OCI-M2 (cell line): ENCODE measurements around the gene ULK4.

Experiments
- DNase-seq: peaks from one replicate; lab custom pipeline; 2025; ENCODE audit not compliant: unreplicated experiment; lab: John Stamatoyannopoulos, UW

The ULK4 gene

DNA sequence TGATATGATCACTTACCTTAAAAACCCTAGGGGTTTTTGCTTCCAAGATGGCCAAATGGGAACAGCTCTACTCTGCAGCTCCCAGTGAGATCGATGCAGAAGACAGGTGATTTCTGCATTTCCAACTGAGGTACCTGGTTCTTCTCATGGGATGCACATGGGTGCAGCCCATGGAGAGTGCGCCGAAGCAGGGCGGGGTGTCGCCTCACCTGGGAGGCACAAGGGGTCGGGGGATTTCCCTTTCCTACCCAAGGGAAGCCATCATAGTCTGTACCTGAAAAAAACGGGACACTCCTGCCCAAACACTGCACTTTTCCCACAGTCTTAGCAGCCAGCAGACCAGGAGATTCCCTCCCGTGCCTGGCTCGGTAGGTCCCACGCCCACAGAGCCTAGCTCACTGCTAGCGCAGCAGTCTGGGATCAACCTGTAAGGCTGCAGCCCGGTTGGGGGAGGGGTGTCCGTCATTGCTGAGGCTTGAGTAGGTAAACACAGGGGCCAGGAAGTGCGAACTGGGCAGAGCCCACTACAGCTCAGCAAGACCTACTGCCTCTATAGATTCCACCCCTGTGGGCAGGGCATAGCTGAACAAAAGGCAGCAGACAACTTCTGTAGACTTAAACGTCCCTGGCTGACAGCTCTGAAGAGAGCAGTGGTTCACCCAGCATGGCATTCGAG, 684.0 kb downstream of the ULK4 start:
- no peak for DNase-seq

DNA sequence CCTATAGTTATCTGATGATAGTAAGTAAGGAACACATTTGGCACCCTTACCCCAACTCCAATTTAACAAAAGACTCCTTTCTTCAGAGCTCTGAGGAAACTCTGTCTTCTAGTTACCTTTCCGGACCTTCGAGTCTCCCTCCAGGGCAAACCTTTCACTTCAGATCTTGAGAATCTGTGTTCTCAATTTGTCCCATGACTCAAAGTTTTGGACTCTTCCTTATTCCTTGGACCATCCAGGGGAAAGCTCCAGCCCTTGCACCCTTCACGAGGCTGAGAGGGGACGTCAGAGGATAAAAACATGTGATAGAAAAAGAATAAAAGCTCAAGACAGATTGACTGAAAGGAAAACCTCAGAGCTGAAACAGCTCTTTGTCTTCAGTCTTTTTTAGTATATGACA, 685.7 kb downstream of the ULK4 start:
- no peak for DNase-seq

DNA sequence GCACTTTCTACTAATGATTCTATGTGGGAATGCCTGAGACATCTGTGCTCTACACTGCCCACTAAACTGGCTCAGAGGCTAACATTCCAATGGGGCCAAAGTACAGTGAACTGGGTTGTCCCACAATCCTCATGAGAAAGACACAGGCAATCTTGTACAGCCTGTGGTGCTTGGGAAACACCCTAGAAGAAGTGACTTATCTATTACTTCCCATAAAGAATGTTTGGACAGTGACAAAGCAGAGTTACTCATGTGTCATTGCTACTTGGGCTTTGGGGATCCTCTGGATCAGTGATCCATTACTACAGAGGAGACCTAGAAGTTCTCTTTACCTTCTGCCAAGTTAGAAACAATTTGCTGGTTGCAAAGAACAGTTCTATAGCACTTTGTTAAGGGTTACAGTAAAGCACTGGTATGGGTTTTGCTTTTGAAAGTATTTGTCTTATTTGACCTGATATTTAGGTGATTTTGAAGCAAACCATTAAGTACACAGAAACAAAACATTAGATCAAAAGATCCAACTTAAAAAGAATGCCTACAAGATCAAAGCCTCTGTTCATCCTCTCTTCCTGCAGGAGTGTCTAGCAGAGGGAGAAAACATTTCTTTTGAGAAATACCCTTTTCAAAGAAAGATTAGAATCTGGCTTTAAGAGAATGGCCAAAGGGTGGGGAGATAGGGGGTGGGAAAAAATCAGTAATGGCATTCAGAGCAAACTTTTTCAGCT, 686.8 kb downstream of the ULK4 start:
- no peak for DNase-seq

DNA sequence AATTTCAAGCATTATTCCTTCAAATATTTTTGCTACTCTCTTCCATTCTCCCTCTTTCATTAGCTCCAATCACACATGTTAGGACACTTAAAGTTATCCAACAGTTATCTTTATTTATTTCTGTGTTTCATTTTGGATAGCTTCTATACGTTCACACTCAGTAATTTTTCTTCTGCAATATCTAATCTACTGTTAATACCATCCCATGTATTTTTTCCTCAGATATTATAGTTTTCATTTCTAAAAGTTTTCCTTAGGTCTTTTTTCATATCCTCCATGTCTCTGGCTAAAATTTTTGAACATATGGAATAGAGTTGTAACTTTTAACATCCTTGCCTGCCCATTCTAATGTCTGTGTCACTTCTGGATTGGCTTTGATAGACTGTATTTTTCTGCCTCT, 689.2 kb downstream of the ULK4 start:
- DNase-seq: no peak

DNA sequence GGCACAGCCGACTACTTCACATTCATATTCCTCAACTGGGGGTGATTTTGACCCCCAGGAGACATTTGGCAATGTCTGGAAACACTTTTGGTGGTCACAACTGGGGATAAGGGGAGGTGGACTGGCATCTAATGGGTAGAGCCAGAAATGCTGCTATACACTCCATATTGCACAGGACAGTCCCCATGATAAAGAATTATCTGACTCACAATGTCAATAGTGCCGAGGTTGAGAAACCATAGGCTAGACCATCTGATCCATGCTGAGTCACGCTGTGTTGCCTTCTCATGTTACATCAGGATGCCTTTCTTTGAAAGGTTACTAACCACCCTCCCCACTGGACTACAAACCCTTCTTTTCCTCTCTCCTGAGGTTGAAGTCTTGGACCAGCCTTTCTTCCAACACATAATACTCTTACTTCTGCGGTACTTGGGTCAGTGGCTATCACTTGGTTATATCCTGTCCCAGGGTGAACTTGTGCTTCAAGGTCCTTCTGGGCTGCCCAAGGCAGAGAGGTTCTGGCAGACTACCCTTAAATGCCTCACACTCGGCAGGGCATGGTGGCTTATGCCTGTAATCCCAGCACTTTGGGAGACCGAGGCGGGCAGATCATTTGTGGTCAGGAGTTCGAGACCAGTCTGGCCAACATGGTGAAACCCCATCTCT, 693.8 kb downstream of the ULK4 start:
- DNase-seq: no peak

DNA sequence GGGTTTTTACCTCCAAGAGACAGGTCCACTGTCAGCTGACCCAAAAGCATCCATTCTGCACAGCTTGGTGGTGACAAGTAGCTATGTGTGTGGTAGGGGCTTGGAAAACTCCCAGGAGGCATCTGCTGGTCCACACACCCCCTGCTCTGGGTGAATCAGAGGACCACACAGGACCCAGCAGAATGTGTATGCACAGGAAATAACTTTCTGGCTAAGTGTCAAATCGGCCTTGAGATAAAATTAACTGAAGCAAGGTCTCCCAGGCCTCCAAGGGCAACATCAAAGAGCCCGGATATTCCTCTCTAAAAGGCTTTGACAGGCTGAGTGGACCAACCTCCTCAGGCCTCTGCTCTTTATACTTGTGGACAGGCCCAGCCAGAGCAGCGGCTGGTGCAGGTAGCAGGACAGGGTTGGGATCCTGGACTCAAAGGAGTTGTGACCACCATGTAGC, 696.1 kb downstream of the ULK4 start:
- DNase-seq: no peak

DNA sequence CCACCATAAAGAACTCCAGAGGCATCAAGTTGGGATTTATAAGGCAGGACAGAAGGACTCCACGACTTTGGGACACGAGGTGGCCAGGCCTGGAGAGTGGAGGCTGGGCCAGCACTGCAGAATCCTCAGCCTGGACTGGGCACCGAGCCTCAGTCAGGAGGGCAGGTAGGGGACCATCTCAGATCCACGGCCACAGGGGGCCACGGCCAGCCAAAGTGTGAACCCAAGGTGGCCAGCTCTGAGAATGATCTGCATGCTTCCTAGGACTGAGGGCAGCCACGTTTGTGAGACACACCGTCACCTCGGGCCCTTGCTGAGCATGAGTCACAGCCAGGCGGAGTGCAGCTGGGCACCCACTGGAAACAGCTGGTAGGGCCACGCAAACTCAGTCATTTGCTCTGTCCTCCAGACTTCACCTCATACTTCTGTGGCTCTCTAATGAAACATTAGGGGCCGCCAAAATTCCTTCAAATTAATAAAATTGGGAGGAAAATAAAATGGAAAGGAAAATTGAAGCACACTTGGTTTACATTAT, 696.8 kb downstream of the ULK4 start:
- DNase-seq: no peak

DNA sequence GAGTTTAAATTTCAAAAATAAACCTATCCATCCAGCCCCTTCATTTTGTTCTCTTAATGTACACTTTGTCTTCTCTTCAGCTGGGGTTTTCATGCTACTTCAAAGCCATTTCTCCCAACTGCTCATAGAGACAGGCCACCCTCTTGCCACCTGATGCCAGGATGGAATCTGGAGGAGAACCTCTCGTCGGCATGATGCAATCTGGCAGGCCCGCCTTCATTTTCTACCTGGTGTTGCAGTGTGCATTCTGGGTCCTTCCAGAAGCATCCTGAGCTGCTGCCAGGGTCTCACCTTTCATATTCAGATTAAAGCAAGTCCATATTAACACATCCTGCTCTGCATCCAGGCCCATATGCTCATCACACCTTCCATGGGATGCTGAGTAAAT, 701.8 kb downstream of the ULK4 start:
- no peak for DNase-seq

DNA sequence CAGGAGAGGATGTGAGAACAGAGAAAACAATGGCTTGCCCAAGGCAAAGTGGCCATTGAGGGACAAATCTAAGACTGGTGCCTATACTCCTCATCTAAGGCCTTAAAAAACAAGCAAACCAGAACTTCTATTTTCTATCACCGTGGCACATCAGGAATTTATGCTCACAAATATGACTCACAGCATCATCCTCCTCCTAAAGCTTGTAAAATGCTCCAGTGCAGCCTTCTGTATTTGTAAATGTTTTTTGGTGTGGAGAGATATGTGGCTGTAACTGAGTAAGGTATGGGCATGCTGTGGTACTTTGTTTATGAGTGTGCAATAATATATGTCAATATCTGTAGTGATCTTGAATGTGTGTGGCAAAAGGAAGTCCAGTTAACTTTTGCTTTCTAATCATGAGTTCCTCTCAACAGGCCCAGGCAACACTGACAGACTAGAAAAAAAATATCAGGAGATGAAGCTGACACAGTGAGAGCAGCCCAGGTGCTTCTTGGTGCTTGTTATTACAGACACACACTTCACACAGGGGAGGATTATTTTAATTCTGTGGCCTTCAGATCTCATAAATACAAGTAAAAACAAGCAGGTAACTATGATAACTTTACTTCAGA, 702.3 kb downstream of the ULK4 start:
- no peak for DNase-seq

DNA sequence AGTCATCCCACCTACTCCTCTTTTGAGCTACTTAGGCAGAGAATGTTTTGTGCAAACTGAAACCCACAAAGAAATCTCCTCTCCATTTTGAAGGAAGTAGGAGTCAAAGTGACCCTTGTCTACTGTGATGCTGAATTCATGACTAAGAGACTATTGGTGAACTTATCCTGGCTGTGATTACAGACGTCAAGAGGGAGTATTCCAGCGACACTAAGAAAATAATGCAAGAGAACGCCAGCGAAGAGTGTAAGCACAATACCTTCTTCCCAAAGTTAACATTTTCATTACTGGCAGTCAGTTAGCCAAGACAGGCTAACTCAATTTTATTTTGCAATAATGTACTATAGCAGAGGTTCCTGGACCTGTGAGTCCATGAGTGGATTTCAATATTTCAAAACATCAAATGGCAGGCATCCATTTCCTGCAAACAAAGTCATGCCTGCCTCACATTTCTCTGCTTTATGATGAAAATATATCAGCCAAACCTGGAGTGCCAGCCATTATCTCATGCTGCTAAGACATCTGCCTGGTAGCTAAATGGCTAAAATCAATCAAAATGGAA, 703.6 kb downstream of the ULK4 start:
- no peak for DNase-seq

DNA sequence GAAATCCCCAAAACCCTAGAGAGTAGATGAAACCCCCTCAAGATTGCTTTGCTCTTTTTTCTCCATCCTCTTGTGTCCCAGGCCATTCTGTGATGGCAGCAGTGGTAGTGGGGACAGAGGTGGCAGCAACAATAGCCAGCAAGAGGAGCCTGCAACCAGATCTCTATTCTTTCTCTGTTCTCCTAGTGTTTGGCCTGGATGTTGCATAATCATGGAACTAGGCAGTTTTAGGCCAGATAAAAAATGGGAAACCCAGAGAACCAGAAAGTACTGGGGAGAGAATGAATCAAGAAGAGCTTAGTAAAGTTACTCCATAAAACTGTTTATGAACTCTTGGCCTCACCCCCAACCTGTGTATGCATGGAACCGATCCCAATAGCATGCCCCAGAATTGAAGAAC, 710.3 kb downstream of the ULK4 start:
- DNase-seq: no peak

DNA sequence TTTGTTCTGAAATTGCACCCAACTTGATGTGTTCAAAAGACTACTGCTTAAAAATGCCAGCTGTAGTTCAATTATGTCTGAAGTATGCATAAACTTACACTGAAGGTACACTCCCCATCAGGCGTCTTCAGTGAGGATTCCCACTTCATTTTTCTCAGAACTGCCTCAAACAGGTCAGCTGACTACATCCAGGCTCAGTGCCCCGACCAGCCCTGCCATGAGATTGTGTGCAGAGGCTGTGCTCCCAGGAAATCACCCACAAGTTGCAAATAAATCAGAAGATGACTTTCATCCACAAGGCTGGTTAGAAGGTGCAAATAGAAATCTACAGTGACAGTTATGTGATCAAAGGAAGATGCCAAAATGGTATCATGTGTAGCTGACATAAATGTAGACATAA, 711.1 kb downstream of the ULK4 start:
- no peak for DNase-seq

DNA sequence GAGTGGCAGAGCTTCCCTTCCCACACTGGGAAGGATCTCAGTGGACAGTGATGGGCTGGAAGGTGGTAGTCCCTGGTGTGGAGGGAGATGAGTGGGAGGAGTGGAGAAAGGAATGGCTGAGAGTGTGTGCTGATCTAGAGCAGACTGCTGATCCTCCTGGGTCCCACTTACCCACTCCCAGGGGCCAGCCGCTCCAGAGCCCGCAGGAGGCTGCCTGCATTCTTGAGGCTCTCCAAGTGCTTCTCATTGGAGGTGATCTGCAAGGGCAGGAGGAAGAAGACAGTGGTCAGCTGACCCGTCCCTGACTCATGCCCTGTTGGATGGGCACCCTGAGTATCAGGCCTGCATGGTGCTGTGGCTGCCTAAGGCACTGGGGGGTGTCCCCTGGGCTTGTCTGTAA, 712.6 kb downstream of the ULK4 start:
- no peak for DNase-seq

DNA sequence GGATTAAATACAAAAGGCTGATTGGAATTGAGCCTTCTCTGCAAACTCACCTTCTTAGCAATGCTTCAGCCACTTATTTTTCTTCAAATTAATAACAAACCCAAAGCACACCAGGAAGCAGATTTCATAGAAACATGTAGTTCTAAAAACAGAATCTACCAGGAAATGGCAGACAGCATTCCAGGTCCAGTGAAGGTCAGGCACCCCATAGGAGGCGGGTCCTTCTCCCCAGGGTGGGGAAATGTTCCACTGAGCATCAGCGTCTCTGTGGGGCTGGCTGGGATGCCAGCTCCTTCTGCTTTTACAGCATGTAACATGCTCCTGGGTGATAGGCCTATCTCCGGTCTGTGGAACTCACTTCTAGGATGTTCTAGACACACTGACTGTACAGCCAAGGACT, 713.4 kb downstream of the ULK4 start:
- DNase-seq: no peak

DNA sequence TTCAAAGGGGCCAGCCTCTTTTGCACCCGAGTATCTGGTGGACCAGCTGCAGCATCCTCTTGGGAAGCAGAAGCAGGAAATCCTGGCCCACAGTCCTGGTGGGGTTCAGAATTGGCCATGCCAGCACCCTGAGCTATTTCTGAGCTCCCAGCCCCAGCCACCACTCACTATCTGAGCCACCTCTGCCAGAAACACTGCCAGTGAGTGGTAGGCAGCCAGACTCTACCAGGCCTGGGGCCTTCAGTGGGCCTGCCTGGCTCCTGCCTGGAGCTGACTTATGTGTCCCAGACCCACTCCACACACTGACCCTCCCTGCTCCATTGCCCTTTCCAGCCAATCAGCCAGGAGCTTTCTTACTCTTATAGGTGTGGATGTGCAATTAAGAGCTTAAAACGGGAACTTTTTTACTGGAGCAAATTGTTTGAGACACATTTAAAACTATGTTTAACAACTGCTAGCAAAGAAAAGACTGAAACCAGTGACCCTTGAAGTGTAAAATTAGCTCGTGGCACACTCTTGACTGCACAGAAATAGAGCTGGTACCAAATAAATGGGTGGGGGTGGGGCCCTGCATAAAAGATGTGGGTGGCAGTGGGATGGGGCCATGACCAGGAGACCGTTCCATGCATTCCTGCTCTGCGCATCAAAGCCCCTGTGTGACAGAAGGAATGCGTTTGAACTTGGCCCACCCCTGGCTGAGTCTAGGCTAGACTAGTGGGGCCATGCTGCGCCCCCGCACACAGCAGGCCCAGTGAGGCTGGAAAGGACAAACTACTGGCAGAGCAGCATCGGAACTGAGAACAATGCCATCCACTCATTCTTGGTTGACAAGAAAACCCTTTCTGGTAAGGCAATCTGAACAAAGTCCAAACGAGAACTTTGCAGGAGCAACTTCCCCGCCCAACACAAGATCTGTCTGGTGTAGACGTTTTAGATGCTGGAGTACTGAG, 714.6 kb downstream of the ULK4 start:
- no peak for DNase-seq

DNA sequence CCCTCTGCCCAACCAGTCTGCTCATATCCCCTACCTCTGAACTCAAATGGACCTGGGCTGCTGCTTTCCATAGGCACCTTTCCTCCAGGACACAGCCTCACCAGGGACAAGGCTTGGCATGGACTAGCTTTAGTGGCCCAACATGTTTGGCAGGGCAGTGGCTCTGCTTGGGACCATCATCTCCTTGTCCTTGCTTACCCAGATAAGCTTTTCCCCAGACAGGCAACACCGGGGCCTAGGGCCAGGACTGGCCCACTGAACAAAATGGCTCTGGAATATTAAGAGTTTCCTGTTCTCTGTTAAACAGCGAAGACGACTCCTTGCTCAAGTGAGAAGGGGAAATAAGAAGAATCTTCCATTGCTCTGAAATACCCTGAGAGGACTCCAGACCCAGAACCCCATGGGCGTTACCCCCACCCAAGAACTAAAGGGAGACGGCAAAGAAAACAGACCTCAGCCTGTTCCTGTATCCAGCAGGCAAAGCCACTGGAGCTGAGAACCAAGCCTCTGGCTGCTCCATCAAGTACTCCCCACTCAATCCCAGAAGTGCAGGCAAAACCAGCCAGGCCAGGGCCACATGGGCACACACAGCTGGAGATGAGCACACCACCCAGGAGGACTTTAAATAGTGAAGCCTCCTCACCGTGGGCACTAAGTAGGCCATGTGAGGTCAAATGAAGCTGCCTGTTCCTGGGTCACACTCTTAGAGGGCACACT, 717.1 kb downstream of the ULK4 start:
- DNase-seq: no peak

DNA sequence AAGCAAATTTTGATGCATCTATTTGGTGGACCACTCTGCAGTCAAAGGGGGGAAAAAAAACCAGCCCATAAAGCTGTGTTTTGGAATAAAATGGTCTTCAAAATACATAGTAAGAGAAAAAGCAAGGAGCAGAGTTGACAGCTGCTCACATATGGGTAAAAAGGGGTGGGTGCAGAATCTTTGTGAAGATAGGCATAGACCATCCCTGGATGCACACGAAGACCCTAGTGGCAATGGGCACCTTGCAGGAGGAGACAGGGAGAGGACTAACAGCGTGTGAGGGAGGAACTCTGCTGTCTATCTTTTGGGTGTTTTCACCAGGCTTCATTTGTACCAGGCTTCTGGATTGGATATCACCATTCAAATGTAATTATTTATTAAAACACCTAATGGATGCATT, 718.7 kb downstream of the ULK4 start:
- no peak for DNase-seq

DNA sequence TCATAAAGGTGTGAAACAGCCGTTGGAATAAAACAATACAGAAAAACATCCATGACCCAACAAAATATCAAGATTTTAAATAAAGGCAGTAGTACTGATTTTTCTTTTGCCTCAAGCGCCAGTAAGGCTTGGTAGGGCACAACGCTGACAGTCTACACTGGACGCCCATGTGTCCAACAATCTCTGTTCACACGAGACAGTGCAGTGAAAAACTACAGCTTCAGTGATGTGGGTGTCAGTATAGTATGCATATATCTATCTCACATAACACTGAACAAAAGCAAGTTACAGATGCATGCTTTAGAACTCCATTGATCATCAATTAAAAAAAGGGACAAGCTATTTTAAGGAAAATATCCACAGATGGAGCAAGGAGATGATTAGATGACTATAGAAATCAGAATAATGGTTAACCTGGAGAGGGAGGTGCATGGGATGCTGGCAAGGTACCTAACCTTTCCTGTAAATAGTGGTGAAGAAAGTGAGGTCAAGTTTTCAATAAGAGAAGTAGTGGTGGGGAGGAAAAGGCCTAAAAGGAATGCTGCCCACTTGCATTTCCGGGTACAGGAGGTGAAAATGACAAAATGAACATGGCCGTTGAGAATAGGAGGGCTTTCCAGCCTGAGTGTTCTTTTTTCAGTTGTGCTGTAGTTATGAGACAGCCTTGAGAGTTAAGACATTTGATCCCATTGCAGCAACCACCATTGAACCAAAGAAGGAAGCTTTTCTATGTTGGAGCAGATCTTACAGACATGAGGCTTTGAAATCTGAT, 719.9 kb downstream of the ULK4 start:
- no peak for DNase-seq

DNA sequence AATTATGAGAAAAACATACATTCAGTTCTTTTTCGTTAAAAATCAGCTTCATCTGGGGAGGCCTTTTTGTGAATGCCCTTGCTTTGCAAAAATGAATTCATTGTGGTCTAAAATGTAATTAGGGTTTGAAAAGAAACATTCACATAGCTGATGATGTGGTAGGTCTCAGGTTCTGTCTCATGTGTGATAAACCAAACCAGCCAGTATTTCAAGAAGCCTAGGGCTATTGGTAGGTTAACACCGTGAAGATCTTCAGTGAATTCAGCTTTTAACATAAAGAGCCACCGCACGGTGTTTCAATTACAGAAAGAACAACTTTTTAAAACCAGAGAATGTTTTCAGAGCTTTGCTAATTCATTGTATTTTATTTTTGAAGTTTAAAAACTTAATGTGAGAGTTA, 720.7 kb downstream of the ULK4 start:
- no peak for DNase-seq
